GM19240 (cell line): ENCODE data around the gene ZDHHC5.
"Not testable (repeated sequence)": the region's sequence is repeated elsewhere in the genome, so short reads cannot be mapped to it uniquely, and the experiment has no call there.

Source experiments
- DNase-seq: peaks from one replicate; pipeline ENCODE4 v3.0.0; 2011; ENCODE audit warnings: low spot score; ENCODE audit not compliant: insufficient read length

ZDHHC5 gene

DNA sequence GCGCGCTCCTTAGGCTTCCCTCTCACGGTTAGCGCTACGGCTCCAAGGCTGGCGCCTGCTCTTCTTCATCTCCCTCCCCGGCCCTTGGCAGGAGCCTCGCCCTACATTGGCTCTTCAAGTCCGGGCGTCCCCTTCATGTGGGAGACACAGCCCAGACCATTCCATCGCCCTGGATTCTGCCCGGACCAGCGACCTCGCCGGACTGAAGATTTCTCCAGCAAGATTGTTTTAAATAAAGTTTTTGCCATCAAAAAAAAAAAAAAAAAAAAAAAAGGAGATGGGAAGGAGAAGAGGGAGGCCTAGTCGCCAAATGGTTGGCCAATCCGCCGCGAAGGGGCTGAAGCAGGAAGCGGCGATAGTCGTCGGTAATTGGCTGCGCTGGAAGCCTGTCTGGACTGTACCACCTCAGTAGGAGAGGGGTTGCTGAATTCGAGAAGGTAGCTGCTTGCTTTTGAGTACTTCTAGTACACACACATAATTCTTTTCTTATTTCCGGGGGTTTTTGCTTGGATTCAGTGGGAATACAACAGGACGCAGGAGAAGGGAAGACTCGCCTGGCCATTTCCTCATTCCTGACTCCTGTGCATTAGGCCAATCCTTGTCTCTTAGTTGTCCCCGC, 688 bp upstream of the ZDHHC5 start:
- peak; percentile 84 for DNase-seq

DNA sequence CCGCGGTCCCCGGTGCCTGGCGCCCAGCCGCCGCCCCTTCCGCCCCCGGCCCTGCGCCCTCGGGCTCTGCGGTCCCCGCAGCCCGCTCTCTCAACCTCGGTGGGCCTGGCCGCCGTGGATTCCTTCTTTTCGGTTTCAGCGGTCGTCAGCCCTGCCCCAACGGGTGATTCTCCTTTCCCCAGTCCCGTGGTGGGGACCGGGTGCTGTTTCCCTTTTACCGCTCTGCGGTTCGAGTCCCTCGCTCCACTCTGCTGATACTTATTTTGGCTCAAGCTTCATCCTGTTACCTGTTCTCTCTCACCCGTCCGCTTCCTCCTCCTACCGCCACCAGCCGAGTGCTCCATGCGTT, 494 bp downstream of the ZDHHC5 start:
- no peak for DNase-seq

DNA sequence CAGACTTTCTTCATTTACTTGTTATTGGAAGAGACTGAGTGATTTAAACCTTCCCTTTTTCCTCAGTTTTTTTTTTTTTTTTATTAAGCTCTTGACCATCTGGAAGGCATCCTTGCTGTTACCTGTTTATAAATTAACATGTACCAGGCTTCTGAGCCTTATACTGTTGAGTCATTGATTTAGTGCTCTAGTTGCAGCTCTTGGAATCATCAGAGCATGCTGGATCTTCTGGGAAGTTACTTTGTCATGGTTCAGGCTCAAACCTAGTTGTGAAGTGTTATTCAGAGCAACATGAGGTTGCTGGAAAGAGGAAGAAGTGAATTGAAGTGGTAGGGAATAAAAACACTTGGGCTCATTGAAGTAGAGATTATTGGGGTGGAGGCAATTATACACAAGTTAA, 6.3 kb downstream of the ZDHHC5 start:
- DNase-seq: no peak

DNA sequence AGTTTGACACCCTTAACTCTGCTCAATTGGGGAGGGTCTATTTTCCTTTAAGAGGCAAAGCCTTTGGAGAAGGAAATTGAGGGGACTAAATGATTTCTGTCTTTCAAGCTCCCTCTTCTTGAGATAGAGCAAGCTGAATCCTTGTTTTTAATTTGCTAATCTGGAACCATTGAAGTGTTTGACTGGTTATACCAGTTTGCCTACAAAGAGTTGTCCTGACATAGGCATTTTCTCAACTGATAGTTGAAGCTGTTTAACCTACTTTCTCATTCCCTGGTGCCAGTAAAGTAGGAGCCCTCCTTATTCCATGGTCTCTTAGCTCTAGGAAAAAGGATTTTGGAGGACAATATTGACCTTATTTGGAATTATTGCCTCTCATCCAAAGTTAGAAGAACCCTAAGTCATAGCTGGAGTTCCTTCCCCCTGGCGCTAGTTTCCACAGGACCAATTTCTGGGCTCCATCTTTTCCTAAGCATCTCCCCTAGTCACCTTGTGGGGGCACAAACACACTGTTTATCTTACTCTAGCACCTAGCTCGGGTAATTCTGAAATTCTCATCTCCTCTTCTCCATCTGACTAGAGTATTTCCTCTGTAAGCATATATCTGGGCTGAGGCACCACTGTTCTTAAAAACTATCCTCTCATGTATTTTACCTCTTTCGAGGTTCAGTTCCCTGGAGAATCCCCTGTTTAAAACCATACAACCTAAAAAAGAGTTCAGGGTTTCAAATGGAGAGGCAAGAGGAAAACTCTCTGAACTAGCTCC, 7.4 kb downstream of the ZDHHC5 start:
- no peak for DNase-seq

DNA sequence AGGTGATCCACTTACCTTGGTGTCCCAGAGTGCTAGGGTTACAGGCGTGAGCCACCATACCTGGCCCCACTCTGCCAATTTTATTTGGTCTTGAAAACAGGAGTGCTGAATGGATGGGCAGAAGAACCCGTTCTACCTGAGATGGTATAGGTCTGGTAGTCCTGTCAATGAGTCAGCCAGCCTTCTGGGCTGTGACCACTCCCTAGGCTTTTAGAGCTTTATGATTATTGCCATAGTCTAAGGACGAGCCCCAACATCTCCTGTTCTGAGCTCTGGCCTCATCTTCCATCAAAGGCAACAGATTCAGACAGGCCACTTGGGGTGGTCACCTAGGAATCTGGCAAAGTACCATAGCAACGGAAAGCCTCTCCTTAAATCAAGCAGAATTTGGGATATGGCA, 11.5 kb downstream of the ZDHHC5 start:
- no peak for DNase-seq

DNA sequence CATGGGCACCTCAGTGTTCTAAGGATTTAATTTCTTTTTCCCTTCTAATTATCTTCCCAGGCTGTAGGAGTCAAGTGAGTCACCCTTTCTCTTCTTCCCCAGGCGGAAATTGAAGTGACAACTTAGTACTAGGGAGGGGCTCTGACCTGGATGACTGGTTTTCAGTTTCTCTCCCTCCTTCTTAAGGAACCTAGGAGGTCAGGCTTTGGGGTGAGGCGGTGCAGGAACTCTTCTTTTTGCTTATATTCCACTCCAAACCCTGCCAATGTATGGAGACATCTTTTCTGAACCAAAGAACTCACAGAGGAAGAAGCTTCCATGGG, 12.6 kb downstream of the ZDHHC5 start:
- no peak for DNase-seq

DNA sequence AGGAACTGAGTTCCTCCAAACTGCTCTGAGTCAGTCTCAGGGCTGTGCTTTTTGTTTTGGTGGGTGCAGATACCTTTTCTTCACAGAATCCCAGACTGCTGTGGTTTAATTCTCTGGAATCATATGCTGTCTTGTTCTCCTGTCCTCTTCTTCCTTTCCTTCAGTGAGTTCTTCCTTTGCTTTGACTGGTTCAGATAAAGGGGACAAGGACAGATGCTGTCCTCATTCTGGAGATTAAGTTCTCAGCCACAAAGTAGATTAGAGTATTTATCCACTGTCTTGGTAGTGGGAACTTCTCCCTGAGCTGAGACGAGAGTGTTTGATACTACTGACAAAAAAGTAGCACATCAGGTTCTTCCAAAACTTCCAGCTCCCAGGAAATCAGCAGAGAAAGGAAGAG, 13.3 kb downstream of the ZDHHC5 start:
- DNase-seq: no peak

DNA sequence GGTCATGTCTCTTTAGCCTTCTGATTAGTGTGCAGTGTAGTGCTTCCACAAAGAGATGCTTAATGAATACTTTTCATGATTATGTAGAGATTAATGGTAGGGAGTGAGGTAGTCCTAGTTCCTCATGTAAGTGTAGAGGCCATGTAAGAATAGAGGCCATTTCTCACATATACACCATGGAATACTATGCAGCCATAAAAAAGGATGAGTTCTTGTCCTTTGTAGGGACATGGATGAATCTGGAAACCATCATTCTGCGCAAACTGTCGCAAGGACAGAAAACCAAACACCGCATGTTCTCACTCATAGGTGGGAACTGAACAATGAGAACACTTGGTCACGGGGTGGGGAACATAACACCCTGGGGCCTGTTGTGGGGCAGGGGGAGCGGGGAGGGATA, 22.6 kb downstream of the ZDHHC5 start:
- DNase-seq: not testable (repeated sequence)

DNA sequence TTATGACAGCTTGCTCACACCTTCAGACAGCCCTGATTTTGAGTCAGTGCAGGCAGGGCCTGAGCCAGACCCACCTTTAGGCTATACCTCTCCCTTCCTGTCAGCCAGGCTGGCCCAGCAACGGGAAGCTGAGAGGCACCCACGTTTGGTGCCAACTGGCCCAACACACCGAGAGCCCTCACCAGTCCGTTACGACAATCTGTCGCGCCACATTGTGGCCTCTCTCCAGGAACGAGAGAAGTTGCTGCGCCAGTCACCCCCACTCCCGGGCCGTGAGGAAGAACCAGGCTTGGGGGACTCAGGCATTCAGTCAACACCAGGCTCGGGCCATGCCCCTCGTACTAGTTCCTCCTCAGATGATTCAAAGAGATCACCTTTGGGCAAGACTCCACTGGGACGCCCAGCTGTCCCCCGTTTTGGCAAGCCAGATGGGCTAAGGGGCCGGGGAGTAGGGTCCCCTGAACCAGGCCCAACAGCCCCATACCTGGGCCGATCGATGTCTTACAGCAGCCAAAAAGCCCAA, 31.0 kb downstream of the ZDHHC5 start:
- no peak for DNase-seq

DNA sequence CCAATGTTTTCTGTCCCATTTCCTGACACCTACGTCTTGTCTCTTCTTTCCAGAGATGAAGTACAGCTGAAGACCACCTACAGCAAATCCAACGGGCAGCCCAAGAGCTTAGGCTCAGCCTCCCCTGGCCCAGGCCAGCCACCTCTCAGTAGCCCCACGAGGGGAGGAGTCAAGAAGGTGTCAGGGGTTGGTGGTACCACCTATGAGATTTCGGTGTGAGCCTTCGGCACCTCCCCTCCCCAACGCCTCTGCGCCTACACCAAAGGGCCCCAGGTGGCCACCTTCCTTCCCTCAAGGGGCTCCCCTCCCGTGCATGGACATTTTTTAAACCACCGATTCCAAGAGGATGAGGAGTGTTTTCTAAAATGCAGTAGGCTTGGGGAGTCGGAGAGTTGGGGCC, 31.9 kb downstream of the ZDHHC5 start:
- no peak for DNase-seq

DNA sequence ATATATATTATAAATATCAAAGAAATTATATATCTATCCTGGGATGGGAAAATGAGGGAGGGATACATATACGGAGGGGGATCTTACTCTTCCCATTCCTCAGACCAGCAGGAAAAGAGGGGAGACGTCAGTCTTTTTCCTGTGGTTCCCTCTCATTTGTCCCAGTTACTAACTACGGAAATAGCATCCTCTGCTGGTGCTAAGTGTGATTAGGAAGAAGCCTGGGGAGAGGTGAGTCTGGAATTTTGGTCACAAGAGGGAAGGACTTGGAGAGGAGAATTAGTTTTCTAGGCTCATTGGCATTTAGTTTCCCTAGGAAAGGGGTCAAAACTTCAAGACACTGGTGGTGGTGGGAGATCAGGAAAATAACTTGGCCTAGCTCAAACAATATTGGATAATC, 32.5 kb downstream of the ZDHHC5 start:
- DNase-seq: no peak

DNA sequence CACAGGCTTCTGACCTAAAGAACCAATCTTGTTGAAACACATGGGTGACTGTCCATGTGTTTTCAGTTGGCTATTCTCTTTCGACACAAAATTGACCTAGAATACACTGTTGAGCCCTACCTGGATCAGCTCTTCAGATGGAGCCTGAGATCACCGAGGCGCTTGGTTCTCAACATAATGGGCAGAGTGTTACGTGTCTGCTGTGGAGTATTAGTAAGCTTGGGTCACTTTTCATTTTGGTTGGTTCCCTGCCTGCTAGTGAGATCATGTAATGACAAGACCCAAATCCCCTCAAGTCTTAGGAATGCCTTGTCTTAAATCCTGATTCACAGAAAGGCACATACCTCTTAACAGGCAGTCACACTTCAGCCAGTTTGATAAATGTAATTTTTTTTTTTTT, 35.4 kb downstream of the ZDHHC5 start:
- DNase-seq: no peak

DNA sequence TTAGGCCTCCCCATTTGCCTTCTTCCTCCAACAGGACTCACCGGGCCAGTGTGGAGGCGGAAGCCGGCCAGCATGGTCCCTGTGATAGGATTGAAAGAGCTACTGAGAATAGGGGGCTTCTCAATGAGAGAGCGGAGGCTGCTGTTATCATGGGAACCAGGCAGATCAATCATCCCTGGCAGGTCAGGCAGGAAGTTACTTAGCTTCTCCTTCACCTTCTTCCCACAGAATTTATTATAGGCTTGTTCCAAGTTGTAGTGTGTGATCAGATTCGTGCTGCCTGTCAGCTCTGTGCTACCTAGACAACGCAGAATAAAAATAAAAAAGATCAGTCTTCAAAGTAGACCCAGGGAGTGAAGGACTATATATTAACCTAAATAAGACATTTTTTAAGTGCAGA, 37.0 kb downstream of the ZDHHC5 start:
- no peak for DNase-seq

DNA sequence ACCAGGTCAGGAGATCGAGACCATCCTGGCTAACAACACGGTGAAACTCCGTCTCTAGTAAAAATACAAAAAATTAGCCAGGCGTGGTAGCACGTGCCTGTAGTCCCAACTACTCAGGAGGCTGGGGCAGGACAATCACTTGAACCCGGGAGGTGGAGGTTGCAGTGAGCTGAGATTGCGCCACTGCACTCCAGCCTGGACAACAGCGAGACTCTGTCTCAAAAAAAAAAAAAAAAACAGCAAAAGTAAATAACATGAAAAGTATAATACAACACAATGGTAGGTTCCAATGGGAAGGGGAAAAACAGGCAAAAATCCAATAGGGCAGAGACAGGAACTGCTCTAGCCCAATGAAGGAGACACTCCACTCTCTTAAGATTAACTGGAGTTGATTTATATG, 37.5 kb downstream of the ZDHHC5 start:
- DNase-seq: not testable (repeated sequence)

DNA sequence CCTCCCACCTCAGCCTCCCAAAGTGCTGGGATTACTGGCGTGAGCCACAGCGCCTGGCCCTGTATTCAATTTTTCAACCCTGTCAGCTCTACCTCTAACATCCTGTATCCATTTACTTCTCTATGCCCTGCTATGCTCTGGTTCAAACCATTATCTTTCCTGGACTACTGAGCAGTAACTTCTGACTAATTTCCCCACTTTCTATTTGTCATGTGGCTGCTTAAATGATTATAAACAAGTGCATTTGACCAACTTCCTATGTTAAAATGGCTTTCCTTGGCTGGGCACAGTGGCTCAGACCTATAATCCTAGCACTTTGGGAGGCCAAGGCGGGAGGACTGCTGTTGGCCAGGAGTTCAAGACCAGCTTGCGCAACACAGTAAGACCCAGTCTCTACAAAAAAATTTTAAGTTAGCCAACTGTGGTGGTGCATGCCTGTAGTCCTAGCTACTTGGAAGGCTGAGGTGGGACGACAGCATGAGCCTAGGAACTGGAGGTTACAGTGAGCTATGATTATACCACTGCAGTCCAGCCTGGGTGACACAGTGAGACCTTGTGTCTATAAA, 42.0 kb downstream of the ZDHHC5 start:
- no peak for DNase-seq

DNA sequence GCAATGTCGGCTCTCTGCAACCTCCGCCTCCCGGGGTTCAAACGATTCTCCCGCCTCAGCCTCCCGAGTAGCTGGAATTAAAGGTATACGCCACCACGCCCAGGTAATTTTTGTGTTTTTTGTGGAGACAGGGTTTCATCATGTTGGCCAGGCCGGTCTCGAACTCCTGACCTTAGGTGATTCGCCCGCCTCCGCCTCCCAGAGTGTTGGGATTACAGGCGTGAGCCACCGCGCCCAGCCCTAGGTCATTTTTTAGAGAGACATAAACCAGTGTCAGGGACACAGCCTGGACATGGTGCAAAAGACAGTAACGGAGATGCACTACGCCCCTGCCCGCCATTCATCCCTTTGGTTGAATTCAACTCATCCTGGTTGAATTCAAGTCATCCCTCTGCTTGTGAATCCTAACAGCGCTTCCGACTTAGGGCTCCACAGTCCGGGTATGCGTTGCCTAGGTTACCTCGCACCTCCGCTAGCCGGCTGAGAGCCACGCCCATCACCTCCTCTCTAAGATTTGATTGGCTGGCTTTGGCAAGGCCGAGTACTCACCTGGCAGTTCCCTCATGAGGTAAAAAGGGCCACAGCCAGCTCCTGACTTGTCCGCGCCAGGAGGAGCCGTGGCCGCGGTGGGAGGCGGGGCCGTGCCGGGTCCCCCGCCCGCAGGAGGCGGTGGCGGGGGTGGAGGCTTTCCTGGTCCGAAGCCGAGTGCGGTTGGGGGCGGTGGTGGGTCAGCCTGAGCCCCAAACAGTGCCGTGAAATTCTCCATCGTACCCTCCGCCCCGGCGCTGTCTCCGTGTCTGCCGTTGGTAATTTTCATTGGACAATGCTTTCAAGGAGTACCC, 43.7 kb downstream of the ZDHHC5 start, which contains the start of gene MED19:
MED19 (minus strand) TSS at position 802 of the 842 bp plus-strand sequence; CDS start at position 766, 36 bp downstream.
- peak; percentile 43 for DNase-seq

DNA sequence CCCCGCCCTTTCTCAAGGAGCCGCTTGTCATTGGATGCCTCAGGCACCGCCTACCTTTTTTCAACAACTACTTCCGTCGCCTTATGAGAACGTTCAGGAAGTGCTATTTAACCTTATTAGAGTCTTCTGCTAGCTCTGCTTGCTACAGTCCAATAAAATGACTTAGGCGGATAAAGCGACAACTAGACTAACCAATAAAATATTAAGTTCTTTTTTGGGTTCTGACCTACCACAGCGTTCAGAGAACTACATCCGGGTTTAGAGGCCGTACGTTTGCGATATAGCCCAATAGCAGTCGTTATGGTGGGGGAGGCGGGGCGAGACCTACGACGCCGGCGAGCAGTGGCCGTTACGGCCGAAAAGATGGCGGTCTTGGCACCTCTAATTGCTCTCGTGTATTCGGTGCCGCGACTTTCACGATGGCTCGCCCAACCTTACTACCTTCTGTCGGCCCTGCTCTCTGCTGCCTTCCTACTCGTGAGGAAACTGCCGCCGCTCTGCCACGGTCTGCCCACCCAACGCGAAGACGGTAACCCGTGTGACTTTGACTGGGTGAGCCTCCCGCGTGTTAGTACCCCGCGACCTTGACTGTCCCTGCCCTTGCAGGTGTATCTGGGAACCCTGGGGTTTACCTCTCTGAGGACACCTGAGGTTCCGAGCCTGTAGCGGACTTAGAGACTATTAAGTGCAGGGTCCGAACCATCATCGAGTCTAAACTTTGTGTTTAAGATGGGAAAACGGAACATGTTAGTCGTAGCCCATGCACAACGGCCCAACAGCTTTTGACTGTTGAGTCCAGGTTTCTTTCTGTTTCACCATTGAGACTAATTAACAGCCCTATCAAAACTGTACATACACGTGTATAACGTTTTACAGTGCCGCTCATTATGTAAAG, 44.6 kb downstream of the ZDHHC5 start, which contains the start of gene TMX2:
TMX2 (plus strand) TSS at position 338 of the 895 bp plus-strand sequence; CDS start at position 364, 26 bp downstream.
- peak; percentile 80 for DNase-seq

DNA sequence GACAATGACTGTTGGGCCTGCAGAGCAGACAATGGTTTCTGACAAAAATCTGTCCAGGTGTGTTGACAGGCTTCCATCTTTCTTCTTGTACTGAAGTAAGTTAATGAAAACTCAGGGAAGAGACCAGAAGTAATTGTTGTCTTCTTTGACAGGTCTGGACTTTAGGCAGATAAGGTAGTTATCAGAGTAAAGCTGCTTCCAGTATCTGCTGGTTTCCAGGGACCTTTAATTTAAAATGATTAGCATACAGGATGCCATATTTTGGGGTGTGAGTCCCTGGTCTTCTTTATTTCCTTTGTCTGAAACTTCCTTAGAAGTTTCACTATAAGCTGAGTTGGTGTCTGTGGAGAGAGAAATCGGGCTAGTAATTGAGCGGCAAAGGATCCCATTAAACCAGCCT, 45.9 kb downstream of the ZDHHC5 start:
- DNase-seq: no peak

DNA sequence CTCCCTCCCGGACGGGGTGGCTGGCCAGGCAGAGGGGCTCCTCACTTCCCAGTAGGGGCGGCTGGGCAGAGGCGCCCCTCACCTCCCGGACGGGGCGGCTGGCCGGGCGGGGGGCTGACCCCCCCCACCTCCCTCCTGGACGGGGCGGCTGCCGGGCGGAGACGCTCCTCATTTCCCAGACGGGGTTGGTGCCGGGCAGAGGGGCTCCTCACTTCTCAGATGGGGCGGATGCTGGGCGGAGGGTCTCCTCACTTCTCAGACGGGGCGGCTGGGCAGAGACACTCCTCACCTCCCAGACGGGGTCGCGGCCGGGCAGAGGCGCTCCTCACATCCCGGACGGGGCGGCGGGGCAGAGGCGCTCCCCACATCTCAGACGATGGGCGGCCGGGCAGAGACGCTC, 48.8 kb downstream of the ZDHHC5 start:
- not testable (repeated sequence) for DNase-seq

DNA sequence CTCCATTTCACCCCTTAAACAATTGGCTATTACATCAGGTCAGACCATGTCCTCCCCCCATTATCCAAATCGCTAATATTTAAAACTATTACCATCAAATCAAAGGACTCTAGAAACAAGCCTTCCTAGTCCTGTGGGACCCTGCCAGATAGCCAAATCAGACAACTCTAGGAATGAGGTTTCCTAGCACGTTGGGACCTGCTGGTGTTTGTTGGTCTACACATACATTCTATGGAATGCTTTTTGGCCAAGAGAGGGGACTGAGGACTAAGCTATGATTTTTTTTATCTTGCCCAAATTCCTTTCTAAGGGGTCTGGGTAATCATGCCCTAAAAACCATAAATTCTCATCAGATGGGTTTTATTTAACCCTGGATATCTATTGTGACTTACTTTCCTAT, 59.3 kb downstream of the ZDHHC5 start:
- DNase-seq: no peak

DNA sequence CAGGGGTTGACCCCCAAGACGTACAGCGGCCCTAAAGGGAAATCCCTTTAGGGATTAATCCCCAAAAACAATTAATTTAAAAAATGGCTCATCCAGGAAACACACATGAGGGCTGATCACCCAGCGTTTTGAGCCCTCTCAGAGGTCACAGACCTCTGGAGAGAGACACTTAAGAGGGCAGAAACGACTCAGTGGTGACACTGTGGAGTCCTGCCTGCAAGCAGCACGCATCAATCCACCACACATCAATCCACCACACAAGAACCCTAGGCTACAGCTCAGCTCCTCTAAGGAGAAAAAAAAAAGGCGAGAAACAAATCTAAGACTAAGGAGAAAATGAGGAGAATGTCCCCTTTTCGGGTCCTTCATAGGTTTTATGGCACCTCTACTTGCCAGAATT, 60.9 kb downstream of the ZDHHC5 start:
- no peak for DNase-seq
